Activated CD8-positive, alpha-beta T cell treated with anti-CD3 and anti-CD28 coated beads, Interleukin-2, amount 10 ng/mL, durations not matched to agents 7 days and 5 days (primary cell): Measurements from ENCODE around the gene SNRNP200. TPM values are rescaled to one million over a fixed set of nuclear protein-coding genes. Genes with fewer than 3 reads are reported as not detected.
A peak's percentile ranks its signal among the peaks of the same experiment; 100 is the strongest.
"Not testable (repeated sequence)": the region's sequence is repeated elsewhere in the genome, so short reads cannot be mapped to it uniquely, and the experiment has no call there.

Experiments used
- ATAC-seq: fragments of 150-1000 bp; cut with Tn5 transposase; one replicate; pipeline ENCODE4 v1.10.0; 2021; ENCODE audit warnings: moderate library complexity
- CTCF ChIA-PET: fragments of 350-600 bp; sonication (Branson Sonifier 250); formaldehyde crosslinking; loops from one replicate; lab custom pipeline; 2021; ENCODE audit warnings: antibody characterized with exemption; lab: Charles Lee
- POLR2A ChIA-PET: fragments of 350-600 bp; sonication (Branson Sonifier 250); formaldehyde crosslinking; loops from one replicate; lab custom pipeline; 2021; ENCODE audit warnings: antibody characterized with exemption; lab: Charles Lee
- DNase-seq: peaks from one replicate; pipeline ENCODE4 v3.0.0-alpha.2; 2020
- H3K27ac Mint-ChIP-seq: one replicate; pipeline ENCODE4 v1.8.0; 2021; ENCODE audit warnings: mild to moderate bottlenecking, mixed read lengths
- H3K27me3 Mint-ChIP-seq: one replicate; pipeline ENCODE4 v1.8.0; 2021; ENCODE audit warnings: low read depth, mixed read lengths
- H3K36me3 Mint-ChIP-seq: one replicate; pipeline ENCODE4 v1.8.0; 2021; ENCODE audit warnings: low read depth, mixed read lengths
- H3K4me1 Mint-ChIP-seq: one replicate; pipeline ENCODE4 v1.8.0; 2021; ENCODE audit warnings: low read depth, mixed read lengths
- H3K4me3 Mint-ChIP-seq: one replicate; pipeline ENCODE4 v1.8.0; 2021; ENCODE audit warnings: mild to moderate bottlenecking, mixed read lengths
- H3K9me3 Mint-ChIP-seq: one replicate; pipeline ENCODE4 v1.8.0; 2022; ENCODE audit warnings: mixed read lengths; ENCODE audit not compliant: insufficient read depth
- total RNA-seq, 2 experiments: library from RNA; stranded (reverse); gene quantifications; one replicate each; pipeline ENCODE4 v1.2.3, GENCODE V29; 2021

SNRNP200 gene
- total RNA-seq, 2 experiments from 2014 or later: 177 to 181 TPM

DNA sequence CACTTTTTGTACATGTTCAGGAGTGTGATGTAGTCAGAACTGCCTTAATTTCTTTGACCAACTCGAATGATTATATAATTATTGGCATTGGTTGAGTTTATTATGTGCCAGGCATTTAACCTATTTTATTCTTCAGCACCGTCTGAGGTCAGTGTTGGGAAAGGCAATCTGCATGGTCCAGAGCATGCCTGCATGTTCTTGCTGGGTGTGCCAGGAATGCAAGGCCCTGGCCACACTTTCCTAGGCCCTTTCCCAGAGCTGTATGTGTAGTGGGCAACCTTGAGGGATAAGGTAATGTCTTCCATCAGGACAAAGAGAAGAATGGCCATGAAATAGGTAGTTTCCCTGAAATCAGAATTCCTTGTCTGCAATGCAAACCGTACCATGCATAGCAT lies 9.7 kb upstream of the SNRNP200 start:
- peak overlapping the region; percentile 93 for H3K27ac Mint-ChIP-seq
- ATAC-seq: no peak
- CTCF ChIA-PET: interaction anchor here (1.4 to 2.5 kb wide), 2 partner anchors 10 kb away, joined by 4 to 6 read pairs; partner anchors contain the start of gene ITPRIPL1
- H3K36me3 Mint-ChIP-seq: peaks cover 30% of the 10 kb centered on the region
- POLR2A ChIA-PET: interaction anchor here (1.8 to 2.2 kb wide), 3 partner anchors 10 to 20 kb away, joined by 6 to 22 read pairs (median 9); partner anchors contain the start of genes ITPRIPL1, NCAPH and SNRNP200
- H3K4me3 Mint-ChIP-seq: peak overlapping the region; percentile 67
- no peaks in the 10 kb centered on the region for H3K27me3 Mint-ChIP-seq
- peaks cover 58% of the 10 kb centered on the region for H3K4me1 Mint-ChIP-seq
- DNase-seq: no peak
- H3K9me3 Mint-ChIP-seq: no peaks in the 10 kb centered on the region

DNA sequence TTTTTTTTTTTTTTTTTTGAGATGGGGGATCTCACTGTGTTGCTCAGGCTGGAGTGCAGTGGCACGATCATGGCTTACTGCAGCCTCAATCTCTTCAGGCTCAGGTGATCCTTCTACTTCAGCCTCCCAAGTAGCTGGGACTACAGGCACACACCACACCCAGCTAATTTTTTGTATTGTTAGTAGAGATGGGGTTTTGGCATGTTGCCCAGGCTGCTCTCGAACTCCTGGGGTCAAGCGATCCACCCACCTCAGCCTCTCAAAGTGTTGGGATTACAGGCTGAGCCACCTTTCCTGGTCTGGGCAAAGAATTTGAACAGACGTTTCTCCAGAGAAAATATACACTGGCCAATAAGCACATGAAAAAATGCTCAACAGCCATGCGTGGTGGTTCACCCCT lies 2.9 kb upstream of the SNRNP200 start:
- H3K27ac Mint-ChIP-seq: peak overlapping the region; percentile 53
- H3K4me3 Mint-ChIP-seq: no peak overlapping the region
- H3K4me1 Mint-ChIP-seq: peaks cover 50% of the 10 kb centered on the region
- peaks cover 32% of the 10 kb centered on the region for H3K36me3 Mint-ChIP-seq
- no peak for DNase-seq
- H3K27me3 Mint-ChIP-seq: no peaks in the 10 kb centered on the region
- CTCF ChIA-PET: interaction anchor here (1.2 kb wide), 1 partner anchor 104 kb away, joined by 3 read pairs; no protein-coding TSS in a partner anchor
- no peaks in the 10 kb centered on the region for H3K9me3 Mint-ChIP-seq
- ATAC-seq: no peak
- POLR2A ChIA-PET: interaction anchor here (1.2 to 5.5 kb wide), 2 partner anchors 13 to 18 kb away, joined by 4 to 75 read pairs; no protein-coding TSS in a partner anchor

DNA sequence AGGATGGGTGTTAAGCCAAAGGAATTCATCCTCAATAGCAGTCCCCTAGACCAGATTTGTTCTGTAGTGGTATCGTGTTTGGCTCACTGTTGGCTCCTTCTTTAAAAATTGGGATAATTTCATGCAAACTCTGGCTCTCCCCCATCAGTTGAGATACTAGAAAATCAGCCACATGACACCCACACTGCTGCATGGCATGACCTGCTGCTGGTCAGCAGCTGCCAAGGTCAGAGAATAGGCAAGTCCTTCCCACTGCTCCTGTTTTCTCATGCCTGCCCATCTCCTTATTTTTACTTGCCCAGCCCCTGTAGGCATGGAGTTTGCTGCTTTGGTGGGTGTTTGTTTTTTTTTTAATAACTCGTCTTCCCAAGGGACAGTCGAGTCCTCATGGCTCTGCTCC lies 1.0 kb upstream of the SNRNP200 start:
- Mint-ChIP-seq H3K27ac (peak overlapping the region; percentile 100), H3K4me1 (peaks cover 63% of the 10 kb centered on the region), H3K27me3 (no peaks in the 10 kb centered on the region), H3K9me3 (no peaks in the 10 kb centered on the region), H3K36me3 (peaks cover 51% of the 10 kb centered on the region), H3K4me3 (peak overlapping the region; percentile 99)
- ChIA-PET POLR2A (interaction anchor here (0.7 to 5.5 kb wide), 8 partner anchors 10 to 232 kb away, joined by 4 to 75 read pairs (median 16); partner anchors contain the start of genes ITPRIPL1 and NCAPH), CTCF (interaction anchor here (2.2 kb wide), 1 partner anchor 15 kb away, joined by 25 read pairs; no protein-coding TSS in a partner anchor)
- ATAC-seq: no peak
- DNase-seq: no peak

DNA sequence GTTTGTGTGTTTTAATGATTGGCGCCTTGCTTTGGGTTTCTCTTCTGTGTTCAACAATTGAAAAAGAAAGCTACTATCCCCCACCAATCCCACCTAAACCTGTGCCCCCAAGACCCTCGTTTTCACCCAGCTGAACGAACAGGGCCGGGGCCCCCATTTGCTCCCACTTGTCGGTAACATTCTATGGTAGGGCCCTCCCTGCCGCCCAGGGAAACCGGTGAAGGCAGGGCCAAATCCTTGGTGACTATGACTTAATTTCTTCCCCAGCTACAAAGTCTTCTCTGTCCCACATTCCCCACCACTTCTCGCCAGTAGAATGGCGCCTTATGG lies 598 bp upstream of the SNRNP200 start:
- CTCF ChIA-PET: interaction anchor here (0.7 to 2.2 kb wide), 3 partner anchors 16 to 31 kb away, joined by 3 to 25 read pairs (median 4); no protein-coding TSS in a partner anchor
- H3K9me3 Mint-ChIP-seq: no peaks in the 10 kb centered on the region
- peak overlapping the region; percentile 99 for H3K4me3 Mint-ChIP-seq
- peak overlapping the region; percentile 100 for H3K27ac Mint-ChIP-seq
- POLR2A ChIA-PET: interaction anchor here (0.7 to 5.5 kb wide), 10 partner anchors 10 to 233 kb away, joined by 3 to 75 read pairs (median 7); partner anchors contain the start of genes ITPRIPL1 and NCAPH
- ATAC-seq: no peak
- no peak for DNase-seq
- peaks cover 67% of the 10 kb centered on the region for H3K4me1 Mint-ChIP-seq
- no peaks in the 10 kb centered on the region for H3K27me3 Mint-ChIP-seq
- H3K36me3 Mint-ChIP-seq: peaks cover 55% of the 10 kb centered on the region

DNA sequence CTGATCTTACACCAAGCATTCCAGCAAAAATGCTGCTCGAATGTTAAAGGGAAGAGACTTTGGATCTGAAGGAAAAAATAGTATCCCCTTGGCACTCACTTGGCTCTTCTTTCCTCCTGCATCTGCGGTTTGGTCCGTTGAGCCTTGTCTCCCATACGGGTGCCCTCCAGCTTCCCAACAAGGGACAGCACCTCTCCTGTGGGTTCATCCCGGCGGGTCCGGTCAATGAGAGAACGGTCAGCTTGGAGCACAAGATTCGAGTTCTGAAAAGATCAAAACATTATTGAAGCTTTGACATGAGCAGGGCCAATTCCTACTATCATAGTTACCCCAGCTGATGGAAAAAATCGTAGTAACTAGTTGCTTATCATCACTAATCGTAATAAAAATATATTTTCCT lies 740 bp downstream of the SNRNP200 start:
- POLR2A ChIA-PET: interaction anchor here (0.6 to 5.5 kb wide), 10 partner anchors 11 to 234 kb away, joined by 3 to 75 read pairs (median 7); partner anchors contain the start of genes ITPRIPL1 and NCAPH
- Mint-ChIP-seq H3K4me3 (peak overlapping the region; percentile 99), H3K27ac (peak overlapping the region; percentile 100), H3K4me1 (peaks cover 64% of the 10 kb centered on the region), H3K27me3 (no peaks in the 10 kb centered on the region), H3K36me3 (peaks cover 63% of the 10 kb centered on the region), H3K9me3 (no peaks in the 10 kb centered on the region)
- ATAC-seq: no peak
- DNase-seq: no peak
- CTCF ChIA-PET: interaction anchor here (0.8 to 2.2 kb wide), 7 partner anchors 11 to 103 kb away, joined by 3 to 25 read pairs (median 3); no protein-coding TSS in a partner anchor

DNA sequence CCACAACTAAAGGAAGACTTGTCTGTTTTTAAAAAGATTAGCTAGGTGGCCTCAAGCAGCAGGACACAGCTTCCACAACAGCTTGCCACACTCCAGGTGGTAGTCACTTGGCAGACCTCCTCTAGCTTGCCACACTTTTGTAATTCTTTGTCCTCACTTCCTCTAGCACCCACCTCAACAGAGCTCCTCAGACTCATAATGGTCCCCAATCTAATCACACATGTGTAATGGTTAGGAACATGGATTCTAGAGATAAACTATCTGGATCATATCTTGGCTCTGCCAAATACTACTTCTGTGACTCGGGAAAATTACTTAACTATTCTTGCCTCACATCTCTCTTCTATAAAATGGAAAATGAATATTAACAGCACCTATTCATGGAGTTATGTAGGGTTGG lies 3.5 kb downstream of the SNRNP200 start:
- peaks cover 87% of the 10 kb centered on the region for H3K36me3 Mint-ChIP-seq
- POLR2A ChIA-PET: interaction anchor here (0.7 to 1.7 kb wide), 2 partner anchors 20 to 45 kb away, joined by 3 to 5 read pairs; no protein-coding TSS in a partner anchor
- no peak overlapping the region for H3K27ac Mint-ChIP-seq
- CTCF ChIA-PET: interaction anchor here (1.1 to 1.9 kb wide), 6 partner anchors 12 to 127 kb away, joined by 3 to 6 read pairs (median 3); no protein-coding TSS in a partner anchor
- no peak for DNase-seq
- H3K4me1 Mint-ChIP-seq: peaks cover 64% of the 10 kb centered on the region
- ATAC-seq: no peak
- no peak overlapping the region for H3K4me3 Mint-ChIP-seq
- no peaks in the 10 kb centered on the region for H3K27me3 Mint-ChIP-seq
- no peaks in the 10 kb centered on the region for H3K9me3 Mint-ChIP-seq

DNA sequence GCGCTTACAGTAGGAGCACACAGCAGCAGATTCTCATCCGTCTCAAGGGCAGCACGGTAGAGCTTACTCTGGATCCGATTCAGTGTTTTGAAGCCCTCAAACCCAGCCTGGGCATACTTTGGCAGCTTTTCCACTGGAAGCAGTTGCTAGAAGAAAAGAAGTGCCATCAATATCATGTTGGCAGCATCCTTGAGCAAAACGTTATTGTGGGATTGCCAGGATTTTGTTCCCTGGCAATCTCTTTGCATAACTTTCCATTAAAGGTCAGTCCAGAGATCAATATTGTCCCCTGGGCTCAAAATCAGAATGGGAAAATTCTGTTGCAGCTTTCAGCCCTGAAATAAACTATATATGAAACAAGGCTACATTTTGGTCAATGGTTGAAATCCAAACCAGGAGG lies 8.4 kb downstream of the SNRNP200 start:
- DNase-seq: no peak
- Mint-ChIP-seq H3K27ac (no peak overlapping the region), H3K27me3 (no peaks in the 10 kb centered on the region), H3K4me1 (peaks cover 24% of the 10 kb centered on the region), H3K9me3 (no peaks in the 10 kb centered on the region), H3K4me3 (no peak overlapping the region), H3K36me3 (peaks cover 86% of the 10 kb centered on the region)
- CTCF ChIA-PET: no interaction called here
- no peak for ATAC-seq
- POLR2A ChIA-PET: interaction anchor here (0.7 to 0.9 kb wide), 2 partner anchors 14 to 24 kb away, joined by 3 read pairs; no protein-coding TSS in a partner anchor

DNA sequence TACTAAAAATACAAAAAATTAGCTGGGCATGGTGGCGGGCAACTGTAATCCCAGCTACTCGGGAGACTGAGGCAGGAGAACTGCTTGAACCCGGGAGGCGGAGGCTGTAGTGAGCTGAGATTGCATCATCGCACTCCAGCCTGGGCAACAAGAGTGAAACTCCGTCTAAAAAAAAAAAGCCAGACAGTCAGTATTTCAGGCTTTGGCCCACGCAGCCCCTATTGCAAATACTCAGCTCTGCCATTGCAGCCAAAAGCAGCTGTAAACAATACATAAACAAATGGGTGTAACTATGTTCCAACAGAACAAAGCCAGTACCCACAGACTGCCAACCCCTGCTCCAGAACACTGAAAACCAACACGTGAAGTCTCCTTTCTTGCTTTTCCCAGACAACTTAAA lies 11.1 kb downstream of the SNRNP200 start:
- ChIA-PET POLR2A (interaction anchor here (1.1 kb wide), 1 partner anchor 10 kb away, joined by 3 read pairs; no protein-coding TSS in a partner anchor), CTCF (interaction anchor here (0.8 to 1.5 kb wide), 3 partner anchors 15 to 29 kb away, joined by 3 to 4 read pairs (median 3); no protein-coding TSS in a partner anchor)
- H3K9me3 Mint-ChIP-seq, H3K4me3 Mint-ChIP-seq, DNase-seq, H3K27ac Mint-ChIP-seq, ATAC-seq, H3K27me3 Mint-ChIP-seq: not testable (repeated sequence)
- H3K36me3 Mint-ChIP-seq: peaks cover 91% of the 10 kb centered on the region
- peaks cover 11% of the 10 kb centered on the region for H3K4me1 Mint-ChIP-seq

DNA sequence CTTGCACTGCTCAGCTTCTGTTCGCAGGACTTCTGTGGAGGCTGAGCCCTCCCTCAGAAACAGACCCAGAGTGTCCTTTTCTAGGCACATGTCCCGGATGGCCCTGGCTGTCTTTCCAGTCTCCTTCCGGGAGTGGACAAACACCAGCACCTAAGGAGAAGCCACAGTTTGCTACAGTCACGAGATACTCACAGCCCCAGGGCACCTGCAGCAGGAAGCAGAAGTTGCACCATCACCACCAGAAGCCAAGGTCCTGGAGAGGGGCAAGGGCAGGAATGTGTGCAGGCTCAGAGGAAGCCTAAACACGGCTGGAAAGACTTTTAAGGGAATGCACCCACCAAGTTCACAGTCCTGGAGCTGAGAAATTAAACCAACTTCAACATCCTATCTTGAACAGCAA lies 13.6 kb downstream of the SNRNP200 start:
- Mint-ChIP-seq H3K4me3 (no peak overlapping the region), H3K9me3 (no peaks in the 10 kb centered on the region), H3K36me3 (peaks cover 91% of the 10 kb centered on the region), H3K27ac (no peak overlapping the region), H3K4me1 (no peaks in the 10 kb centered on the region), H3K27me3 (no peaks in the 10 kb centered on the region)
- ChIA-PET POLR2A (interaction anchor here (0.7 kb wide), 1 partner anchor 30 kb away, joined by 3 read pairs; no protein-coding TSS in a partner anchor), CTCF (interaction anchor here (0.7 kb wide), 1 partner anchor 43 kb away, joined by 3 read pairs; the partner anchor contains the start of gene NCAPH)
- ATAC-seq: no peak
- no peak for DNase-seq

DNA sequence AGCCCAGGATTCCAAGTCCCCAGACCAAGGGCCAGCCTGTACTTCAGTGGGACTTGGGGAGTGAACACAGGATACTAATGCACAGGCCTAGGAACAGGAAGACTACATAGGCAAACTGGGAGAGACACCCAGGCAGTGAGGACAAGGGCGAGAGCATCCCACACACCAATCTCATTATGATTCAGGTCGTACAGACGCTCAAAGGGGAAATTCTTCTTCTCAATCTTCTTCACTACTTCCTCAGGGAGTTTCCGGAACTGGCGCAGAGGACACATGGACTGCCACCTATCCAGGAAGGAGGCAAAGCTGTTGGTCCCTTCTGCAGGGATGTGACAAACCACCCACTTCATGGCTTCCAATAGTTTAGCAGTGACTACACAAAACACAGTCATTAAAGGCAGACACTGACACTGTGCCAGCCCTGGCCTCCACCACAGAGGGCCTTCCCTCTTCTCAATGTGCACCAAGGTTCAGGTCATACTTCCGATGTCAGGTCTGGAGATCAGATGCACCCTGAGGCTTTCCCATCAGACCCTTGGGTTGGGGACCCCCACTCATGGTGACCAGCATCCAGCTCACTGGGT lies 18.0 kb downstream of the SNRNP200 start:
- H3K27me3 Mint-ChIP-seq: no peaks in the 10 kb centered on the region
- no peak overlapping the region for H3K4me3 Mint-ChIP-seq
- DNase-seq (no peak), ATAC-seq (no peak)
- ChIA-PET CTCF (no interaction called here), POLR2A (no interaction called here)
- H3K27ac Mint-ChIP-seq: no peak overlapping the region
- H3K9me3 Mint-ChIP-seq: no peaks in the 10 kb centered on the region
- no peaks in the 10 kb centered on the region for H3K4me1 Mint-ChIP-seq
- H3K36me3 Mint-ChIP-seq: peaks cover 87% of the 10 kb centered on the region

DNA sequence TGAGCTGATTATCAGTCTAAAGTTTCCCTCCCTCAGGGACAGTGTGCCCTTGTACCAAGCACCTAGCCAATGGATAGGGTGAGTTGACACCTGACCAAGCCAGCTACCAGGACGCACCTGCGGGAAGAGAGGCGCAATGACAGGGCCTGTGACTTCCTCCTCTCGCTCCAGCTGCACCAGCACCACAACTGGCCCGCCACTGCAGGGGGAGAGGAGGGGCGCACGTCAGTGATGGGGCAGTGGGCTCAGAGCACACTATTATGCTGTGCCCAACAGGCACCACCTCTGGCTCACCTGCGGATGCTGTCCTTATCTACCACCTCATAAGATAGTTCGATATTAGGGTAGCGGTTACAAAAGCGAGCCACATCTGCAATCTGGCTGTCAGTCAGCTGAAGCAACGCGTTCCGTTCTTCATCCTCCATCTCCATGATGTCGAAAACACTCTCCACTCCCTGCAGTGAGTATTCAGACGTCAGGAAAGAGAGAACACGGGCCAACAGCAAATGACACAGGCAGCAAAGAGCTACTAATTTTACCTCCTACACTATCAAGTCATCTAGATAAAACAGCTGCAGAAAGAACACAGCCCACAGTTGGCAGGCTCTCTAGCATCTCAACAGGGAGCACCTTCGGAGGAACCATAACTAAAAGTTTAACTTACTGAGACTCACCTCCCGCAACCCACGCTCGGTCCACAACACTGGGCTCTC lies 28.4 kb downstream of the SNRNP200 start:
- H3K4me3 Mint-ChIP-seq: no peak overlapping the region
- ChIA-PET POLR2A (interaction anchor here (0.7 kb wide), 1 partner anchor 12 kb away, joined by 3 read pairs; no protein-coding TSS in a partner anchor), CTCF (interaction anchor here (1.1 to 1.7 kb wide), 2 partner anchors 10 to 277 kb away, joined by 3 to 6 read pairs; no protein-coding TSS in a partner anchor)
- ATAC-seq (no peak), DNase-seq (no peak)
- H3K27ac Mint-ChIP-seq: no peak overlapping the region
- no peaks in the 10 kb centered on the region for H3K9me3 Mint-ChIP-seq
- H3K4me1 Mint-ChIP-seq: no peaks in the 10 kb centered on the region
- H3K27me3 Mint-ChIP-seq: no peaks in the 10 kb centered on the region
- peaks cover 78% of the 10 kb centered on the region for H3K36me3 Mint-ChIP-seq
